Measurements from ENCODE around the gene HPD.
A peak's percentile ranks its signal among the peaks of the same experiment; 100 is the strongest.
"Not testable (repeated sequence)": the region's sequence is repeated elsewhere in the genome, so short reads cannot be mapped to it uniquely, and the experiment has no call there.

The HPD gene

GRCh38 chr12:121858662-121859572 lies at the start of gene HPD:
HPD (minus strand) TSS chr12:121858859; CDS start chr12:121858823, 36 bp downstream.
- no peak for DNase-seq

GRCh38 chr12:121905746-121906145 lies 47.1 kb upstream of the HPD start:
- DNase-seq, result no peak

GRCh38 chr12:121903202-121903601 lies 44.5 kb upstream of the HPD start:
- no peak for DNase-seq

- DNase-seq, result no peak
These were observed 40.9 kb upstream of the HPD start for GRCh38 chr12:121899590-121899989.

GRCh38 chr12:121898287-121898686 lies 39.6 kb upstream of the HPD start:
- DNase-seq, result no peak

GRCh38 chr12:121894633-121895032 lies 36.0 kb upstream of the HPD start:
- DNase-seq, result peak in 1 of 2 experiments; percentile 14

GRCh38 chr12:121893961-121894460 lies 35.4 kb upstream of the HPD start:
- DNase-seq, result no peak

- no peak for DNase-seq
These were observed 34.3 kb upstream of the HPD start for GRCh38 chr12:121892673-121893561.

- DNase-seq, result not testable (repeated sequence)
These were observed 31.0 kb upstream of the HPD start for GRCh38 chr12:121889661-121890060.

- DNase-seq, result no peak
These were observed 30.6 kb upstream of the HPD start for GRCh38 chr12:121889274-121889624.

GRCh38 chr12:121888478-121889273 lies 30.0 kb upstream of the HPD start, which contains the start of gene PSMD9:
PSMD9 (plus strand) TSS chr12:121888790; CDS start chr12:121888857, 67 bp downstream.
- peak; percentile 86 to 97 for DNase-seq

- DNase-seq, result no peak
These were observed 29.4 kb upstream of the HPD start for GRCh38 chr12:121888083-121888477.

GRCh38 chr12:121885129-121885528 lies 26.5 kb upstream of the HPD start:
- not testable (repeated sequence) for DNase-seq

GRCh38 chr12:121883315-121883660 lies 24.6 kb upstream of the HPD start:
- no peak for DNase-seq

- DNase-seq, result not testable (repeated sequence)
These were observed 17.4 kb upstream of the HPD start for GRCh38 chr12:121876080-121876447.

- DNase-seq, result no peak
These were observed 16.9 kb upstream of the HPD start for GRCh38 chr12:121875582-121875981.

- DNase-seq, result no peak
These were observed 15.4 kb upstream of the HPD start for GRCh38 chr12:121874071-121874470.

- no peak for DNase-seq
These were observed 14.5 kb upstream of the HPD start for GRCh38 chr12:121873216-121873569.

- DNase-seq, result peak; percentile 75 to 88
These were observed 14.0 kb upstream of the HPD start for GRCh38 chr12:121872546-121873215.

- DNase-seq, result no peak
These were observed 12.8 kb upstream of the HPD start for GRCh38 chr12:121871467-121871866.

- not testable (repeated sequence) for DNase-seq
These were observed 10.6 kb upstream of the HPD start for GRCh38 chr12:121869229-121869628.

GRCh38 chr12:121866331-121866730 lies 7.7 kb upstream of the HPD start:
- DNase-seq, result no peak

Measured in NCI-H524 (cell line).